GM19099 (cell line): ENCODE data around the gene GABRD.

Experiments used
- POLR2A ChIP-seq: IDR thresholded peaks from 3 replicates; pipeline ENCODE4 v1.6.1; 2011; ENCODE audit warnings: low read depth; ENCODE audit not compliant: insufficient read length; ENCODE audit errors: extremely low read depth

GABRD gene, protein sequence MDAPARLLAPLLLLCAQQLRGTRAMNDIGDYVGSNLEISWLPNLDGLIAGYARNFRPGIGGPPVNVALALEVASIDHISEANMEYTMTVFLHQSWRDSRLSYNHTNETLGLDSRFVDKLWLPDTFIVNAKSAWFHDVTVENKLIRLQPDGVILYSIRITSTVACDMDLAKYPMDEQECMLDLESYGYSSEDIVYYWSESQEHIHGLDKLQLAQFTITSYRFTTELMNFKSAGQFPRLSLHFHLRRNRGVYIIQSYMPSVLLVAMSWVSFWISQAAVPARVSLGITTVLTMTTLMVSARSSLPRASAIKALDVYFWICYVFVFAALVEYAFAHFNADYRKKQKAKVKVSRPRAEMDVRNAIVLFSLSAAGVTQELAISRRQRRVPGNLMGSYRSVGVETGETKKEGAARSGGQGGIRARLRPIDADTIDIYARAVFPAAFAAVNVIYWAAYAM

DNA sequence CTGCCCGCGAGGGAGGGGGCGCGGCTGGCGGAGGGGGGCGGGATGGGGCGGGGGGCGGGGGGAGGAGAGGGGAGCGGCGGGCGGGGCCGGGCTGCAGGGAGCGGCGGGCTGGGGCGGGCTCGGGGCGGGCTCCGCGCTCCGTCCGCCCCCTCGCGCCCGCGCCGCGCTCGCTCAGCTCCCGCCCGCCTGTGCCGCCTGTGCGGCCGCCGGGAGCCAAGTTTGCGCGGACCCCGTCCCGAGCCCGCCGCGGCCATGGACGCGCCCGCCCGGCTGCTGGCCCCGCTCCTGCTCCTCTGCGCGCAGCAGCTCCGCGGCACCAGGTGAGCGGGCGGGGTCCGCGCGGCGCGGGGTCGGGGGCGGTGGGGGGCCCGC is at the start of gene GABRD:
GABRD (plus strand) TSS at position 174 of the 372 bp plus-strand sequence; CDS start at position 253, 79 bp downstream.
- TF ChIP-seq POLR2A, result no peak

DNA sequence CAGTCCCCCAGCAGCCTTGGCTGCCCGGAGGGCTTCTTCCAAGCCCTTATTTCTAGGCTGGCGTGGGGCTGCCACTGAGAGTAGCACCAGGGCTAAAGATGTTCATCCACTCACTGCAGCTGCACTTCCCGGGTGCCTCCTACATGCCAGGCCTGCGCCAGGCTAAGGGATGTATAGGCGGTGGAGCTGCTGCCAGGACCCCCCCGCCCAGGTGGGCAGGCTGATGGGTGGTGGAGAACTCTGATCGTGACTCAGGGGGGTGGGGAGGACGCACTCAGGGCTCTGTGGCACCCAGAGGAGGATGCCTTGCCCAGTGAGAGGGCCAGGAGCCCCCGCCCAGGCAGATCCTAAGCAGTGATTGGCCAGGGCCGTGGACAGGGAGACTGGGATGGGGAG is 49.6 kb upstream of the GABRD start:
- TF ChIP-seq POLR2A, result no peak

DNA sequence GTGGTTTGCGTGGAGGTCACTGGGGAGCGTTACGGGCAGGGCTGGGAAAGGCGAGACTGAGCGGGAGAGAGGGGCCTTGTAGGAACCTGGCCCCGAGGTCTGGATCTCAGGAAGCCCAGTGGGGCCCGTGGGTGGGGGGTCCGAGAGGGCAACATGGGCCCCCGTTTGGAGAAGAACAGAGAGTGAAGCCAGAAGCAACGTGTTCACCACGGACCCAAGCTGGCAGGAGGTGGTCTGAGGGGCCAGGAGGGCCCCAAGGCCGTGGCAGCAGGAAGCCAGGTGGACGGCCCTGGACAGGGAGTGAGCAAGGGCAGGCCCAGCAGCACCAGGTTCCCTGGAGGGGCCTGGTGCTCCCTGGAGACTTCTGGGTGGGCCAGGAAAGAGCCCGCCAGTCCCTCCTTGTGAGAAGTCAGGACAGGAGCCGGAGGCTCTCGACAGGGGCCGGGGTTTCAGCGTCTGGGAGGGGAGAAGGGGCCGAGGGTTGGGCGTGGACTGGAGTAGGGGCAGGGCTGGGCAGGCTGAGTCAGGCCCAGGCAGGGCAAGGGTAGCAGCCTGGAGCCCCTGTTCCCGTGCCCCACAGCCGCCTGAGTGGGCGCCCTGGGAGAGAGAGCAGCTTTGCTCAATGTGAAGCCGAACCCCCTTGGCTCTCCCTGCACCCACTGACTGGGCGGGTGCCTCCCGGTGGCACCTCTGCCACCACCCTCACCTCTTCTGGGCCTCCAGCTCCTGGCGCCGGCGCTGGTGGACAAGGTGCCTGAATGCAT is 49.0 kb upstream of the GABRD start:
- TF ChIP-seq POLR2A, result no peak

DNA sequence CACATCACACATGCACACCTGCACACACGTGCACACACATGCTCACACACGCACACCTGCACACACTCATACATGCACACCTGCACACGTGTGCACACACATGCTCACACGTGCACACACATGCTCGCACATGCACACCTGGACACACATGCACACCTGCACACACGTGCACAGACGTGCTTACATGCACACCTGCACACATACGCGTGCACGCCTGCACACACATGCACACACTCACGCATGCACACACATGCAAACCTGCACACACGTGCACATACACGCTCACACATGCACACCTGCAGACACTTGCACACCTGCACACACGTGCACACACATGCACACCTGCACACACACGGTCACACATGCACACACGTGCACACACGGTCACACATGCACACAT is 48.1 kb upstream of the GABRD start:
- TF ChIP-seq POLR2A, result no peak

DNA sequence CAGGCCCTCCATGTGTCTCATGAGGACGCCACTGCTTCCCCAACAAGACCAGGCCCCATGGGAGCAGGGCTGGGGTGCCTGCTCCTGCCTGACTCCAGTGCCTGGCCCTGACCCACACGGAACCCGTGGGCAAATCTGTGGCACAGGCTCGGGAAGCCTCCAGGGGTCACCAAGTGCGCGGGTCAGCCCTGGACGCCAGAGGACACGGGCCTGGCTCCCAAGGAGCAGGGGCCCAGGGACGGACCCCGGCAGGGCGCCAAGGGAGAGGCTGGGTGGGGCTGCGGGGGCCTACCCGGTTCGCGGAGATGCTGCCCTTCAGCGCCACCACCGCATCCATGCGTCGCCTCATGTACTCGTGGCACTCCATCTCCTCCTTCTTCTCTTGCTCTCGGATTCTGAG is 47.5 kb upstream of the GABRD start:
- no peak for TF ChIP-seq POLR2A

DNA sequence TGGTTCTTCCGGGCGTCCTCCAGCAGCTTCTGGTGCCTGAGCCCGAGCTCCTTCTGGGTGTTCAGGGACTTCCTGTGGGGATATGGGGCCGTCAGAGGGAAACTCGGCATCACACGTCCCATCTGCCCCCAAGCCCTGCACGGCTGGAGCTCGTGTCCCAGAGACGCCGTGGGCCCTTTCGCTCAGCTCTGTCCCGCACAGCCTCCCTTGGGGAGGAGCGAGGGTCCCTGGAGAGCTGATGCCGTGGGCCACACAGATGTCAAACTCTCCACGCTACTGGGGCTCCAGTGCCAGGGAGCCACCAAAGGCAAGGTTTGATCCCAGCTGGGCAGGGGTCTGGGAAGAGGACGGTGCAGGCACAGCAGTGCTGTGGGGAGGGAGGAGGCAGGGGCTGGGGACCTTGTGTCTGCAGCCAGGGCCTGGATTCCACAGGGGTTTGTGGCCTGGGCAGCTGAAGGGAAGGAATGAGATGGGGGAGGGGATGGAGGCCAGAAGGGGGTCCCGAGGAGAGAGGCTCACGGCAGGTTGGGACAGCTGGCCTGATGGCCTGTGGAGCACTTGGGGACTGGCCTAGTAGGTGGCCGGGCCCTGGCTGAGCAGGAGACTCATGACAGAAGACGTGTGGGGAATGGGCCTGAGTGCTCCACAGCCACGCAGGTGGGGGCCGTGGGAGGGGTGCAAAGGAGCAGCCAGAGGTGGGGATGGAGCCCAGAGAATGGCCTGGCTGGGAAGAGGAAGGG is 46.0 kb upstream of the GABRD start:
- no peak for TF ChIP-seq POLR2A

DNA sequence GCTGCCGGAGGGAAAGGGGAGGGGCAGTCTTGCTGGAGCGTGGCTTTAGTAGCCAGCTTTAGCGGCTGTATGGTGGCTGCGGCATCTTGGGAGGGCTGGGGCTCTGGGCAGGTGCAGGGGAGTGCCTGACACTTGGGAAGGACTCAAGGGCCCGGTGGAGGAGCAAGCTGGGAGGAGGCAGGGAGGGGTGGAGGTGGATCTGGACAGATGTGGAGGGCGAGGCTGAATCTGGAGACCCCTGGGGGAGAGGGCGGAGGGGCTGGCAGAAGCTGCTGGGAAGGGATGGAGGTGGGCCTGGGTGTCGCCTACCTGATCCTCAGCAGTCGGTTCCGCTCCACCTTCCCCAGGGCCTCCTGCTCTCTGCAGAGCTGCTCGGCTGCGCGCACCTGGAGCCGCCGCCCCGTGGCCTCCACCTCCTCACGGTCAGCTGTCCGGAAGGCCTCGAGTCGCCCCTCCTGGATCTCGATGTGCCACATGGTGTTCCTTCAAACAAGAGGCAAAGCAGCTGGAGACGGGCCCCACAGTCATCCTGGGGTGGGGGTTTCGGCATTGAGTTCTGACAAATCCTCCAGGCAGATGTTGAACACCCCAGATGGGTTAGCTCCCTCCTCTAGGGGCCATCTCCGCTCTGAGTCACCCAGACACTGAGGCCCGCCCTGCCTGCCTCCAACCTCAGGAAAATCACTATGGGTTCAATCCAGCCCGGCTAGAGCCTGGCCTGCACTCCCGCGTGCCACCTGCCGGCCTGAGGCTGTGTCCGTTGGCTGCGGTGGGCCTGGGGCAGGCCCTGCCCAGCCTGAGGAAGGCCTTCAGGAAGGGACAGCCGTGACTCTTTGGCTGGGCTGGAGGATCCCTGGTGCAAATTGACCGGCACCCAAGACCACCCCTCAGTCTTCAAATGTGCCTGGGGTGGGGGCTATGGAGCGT is 45.2 kb upstream of the GABRD start:
- no peak for TF ChIP-seq POLR2A

DNA sequence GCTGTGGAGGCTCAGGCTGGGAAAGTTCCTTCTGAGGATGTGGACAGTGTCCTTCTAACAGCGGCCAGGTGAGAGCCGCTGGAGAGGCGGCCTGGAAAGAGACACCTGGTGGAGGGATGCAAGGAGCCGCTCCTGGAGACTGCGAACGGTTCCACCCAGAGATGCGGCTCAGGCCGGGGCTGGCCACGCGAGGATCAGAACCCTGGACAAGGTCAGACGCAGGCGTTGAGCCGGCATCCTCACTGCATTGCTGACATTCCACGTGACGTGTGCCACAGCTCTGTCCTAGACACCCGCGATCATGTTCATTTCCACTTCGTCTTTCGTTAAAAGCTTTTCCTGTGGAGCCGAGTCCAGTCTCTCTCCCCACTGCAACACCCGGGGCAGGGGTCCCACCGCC is 44.3 kb upstream of the GABRD start:
- no peak for TF ChIP-seq POLR2A

DNA sequence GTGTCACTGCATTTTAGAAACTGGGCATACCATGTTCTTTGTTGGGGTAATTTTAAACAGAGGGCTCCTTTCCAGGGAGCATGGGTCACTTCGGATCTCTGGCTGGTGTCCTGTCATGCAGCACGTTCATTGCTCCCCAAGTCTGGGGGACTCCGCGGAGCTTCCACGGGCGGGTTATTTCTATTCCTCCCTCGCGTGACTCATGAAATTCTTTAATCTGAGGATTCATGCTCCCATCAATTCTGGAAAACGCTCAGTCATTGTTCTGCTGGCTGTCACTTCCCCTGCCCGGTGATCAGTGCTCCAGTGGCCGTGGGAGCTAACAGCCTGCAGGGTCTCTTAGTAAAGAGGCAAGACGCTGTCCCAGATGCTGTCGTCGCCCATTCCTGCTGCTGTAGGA is 43.6 kb upstream of the GABRD start:
- no peak for TF ChIP-seq POLR2A

DNA sequence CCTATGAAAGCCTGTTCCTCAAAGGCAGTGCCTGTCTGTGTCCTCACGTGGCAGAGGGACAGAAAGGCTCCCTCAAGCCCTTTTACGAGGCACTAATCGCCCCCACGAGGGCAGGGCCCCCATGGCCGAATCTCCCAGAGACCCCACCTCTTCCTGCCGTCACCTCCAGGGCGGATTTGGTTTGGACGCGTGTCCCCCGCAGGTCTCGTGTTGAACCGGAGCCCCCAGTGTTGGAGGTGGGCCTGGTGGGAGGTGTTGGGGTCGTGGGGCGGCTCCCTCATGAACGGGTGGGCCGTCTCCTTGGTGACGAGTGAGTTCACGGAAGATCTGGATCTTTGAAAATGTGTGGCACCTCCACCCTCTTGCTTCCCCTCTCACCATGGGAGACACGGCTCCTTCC is 43.1 kb upstream of the GABRD start:
- no peak for TF ChIP-seq POLR2A

DNA sequence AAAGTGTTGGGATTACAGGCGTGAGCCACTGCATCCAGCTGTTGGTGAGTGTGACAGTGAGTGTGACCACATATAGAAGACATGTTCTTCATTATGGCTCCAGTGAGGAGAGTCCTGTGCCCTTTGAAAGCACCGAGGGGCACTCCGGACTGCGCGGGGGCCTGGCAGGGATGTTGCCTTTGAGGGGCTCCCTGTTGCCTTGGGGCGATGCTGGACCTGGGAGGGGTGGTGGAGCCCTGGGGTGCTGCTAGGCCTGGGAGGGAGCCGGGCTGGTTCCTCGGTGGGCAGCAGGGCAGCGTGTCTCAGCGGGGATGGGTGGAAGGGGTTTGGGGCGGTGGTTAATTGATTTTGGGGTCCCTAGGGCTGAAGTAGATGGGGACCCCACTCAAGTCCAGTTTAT is 41.0 kb upstream of the GABRD start:
- TF ChIP-seq POLR2A, result no peak

DNA sequence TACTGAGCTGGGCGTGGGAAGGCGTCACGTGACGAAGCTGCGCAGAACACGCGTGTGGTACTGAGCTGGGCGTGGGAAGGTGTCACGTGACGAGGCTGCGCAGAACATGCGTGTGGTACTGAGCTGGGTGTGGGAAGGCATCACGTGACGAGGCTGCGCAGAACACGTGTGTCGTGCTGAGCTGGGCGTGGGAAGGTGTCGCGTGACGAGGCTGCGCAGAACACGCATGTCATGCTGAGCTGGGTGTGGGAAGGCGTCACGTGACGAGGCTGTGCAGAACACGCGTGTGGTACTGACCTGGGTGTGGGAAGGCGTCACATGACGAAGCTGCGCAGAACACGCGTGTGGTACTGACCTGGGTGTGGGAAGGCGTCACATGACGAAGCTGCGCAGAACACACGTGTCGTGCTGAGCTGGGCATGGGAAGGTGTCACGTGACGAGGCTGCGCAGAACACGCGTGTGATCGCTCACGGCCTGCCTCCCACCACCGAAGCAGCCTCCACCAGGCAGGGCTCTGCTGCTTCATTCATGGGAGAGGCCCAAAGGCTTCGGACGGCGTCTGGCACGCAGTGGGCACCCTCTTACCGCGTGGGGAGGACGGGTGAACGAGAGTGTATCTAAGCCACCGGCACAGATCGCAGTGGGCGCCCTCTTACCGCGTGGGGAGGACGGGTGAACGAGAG is 39.5 kb upstream of the GABRD start:
- TF ChIP-seq POLR2A, result no peak

DNA sequence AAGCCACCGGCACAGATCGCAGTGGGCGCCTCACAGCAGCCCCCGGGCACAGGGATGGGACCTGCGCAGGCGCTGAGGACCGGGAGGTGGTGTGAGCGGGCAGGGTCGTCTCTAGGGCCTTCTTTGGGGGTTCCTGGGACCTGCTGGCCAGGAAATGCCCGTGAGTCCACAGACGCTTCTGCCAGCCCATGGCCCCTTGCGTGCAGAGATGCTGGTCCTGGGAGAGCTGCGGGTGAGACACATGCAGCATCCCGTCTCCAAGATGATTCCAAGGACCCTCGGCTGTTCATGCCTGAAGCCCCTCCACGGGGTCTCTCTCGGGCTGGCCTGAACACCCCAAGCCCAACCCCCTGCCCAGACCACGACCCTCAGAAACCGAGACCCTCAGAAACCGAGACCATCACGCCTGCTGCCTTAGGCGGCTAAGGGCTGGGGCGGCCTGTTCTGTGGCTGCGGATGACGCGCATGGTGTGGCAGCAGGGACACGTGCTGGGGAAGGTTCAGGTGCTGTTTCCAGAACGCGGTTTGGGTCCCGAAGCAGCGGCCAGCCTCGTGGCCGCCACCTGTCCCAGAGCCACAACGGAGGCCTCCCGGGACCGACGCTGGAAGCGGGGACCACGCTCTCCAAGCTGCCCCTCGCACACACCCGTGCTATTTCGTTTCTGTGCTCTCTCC is 38.5 kb upstream of the GABRD start:
- no peak for TF ChIP-seq POLR2A
